Measurements from ENCODE around the gene ATAD1.
"Not testable (repeated sequence)": the region's sequence is repeated elsewhere in the genome, so short reads cannot be mapped to it uniquely, and the experiment has no call there.

The ATAD1 gene

DNA sequence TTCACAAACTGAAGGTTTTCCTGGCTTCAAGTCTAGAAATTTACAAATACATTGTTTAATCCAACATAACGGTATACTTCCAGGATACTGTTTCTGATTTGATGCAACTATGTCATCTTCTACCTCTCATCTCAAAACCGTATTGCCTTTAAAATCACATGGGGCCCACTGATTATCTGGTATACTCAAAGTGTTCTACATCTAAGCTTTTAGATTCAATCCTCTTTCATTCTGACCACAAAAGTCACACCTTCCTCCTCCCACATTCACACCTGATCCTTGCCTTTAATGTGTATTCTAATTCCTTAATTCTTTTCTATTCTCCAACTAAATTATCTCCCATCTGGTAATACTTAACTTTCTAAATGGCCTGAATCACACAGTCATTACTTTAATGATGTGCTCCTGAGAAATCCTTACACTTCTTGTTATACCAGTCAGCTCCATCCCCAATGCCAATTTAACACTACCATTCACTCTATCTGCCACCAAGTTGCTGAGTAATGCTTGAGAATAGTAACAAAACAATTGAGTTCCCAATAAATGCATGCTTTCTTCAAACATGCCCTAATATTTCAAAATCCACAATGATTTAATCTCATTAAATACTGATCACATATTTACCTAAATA is 13.0 kb downstream of the ATAD1 start:
- ATAC-seq (ENCODE audit: low read depth) (no peak), DNase-seq (ENCODE audit: low spot score) (no peak)
- Histone ChIP-seq H3K36me3 (ENCODE audit: low read depth) (peaks cover 85% of the 10 kb centered on the region), H3K27ac (ENCODE audit: poor library complexity, severe bottlenecking) (no peak overlapping the region), H3K9me3 (ENCODE audit: severe bottlenecking) (peaks cover 10% of the 10 kb centered on the region), H3K4me3 (ENCODE audit: severe bottlenecking) (no peak overlapping the region), H3K27me3 (ENCODE audit: insufficient read depth, poor library complexity, severe bottlenecking) (no peaks in the 10 kb centered on the region), H3K4me1 (ENCODE audit: insufficient read depth, poor library complexity, severe bottlenecking) (no peaks in the 10 kb centered on the region)
- TF ChIP-seq, protein P1, sequence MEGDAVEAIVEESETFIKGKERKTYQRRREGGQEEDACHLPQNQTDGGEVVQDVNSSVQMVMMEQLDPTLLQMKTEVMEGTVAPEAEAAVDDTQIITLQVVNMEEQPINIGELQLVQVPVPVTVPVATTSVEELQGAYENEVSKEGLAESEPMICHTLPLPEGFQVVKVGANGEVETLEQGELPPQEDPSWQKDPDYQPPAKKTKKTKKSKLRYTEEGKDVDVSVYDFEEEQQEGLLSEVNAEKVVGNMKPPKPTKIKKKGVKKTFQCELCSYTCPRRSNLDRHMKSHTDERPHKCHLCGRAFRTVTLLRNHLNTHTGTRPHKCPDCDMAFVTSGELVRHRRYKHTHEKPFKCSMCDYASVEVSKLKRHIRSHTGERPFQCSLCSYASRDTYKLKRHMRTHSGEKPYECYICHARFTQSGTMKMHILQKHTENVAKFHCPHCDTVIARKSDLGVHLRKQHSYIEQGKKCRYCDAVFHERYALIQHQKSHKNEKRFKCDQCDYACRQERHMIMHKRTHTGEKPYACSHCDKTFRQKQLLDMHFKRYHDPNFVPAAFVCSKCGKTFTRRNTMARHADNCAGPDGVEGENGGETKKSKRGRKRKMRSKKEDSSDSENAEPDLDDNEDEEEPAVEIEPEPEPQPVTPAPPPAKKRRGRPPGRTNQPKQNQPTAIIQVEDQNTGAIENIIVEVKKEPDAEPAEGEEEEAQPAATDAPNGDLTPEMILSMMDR (IDR thresholded peaks at IDR 0.05; ENCODE audit: poor library complexity, severe bottlenecking): no peak

DNA sequence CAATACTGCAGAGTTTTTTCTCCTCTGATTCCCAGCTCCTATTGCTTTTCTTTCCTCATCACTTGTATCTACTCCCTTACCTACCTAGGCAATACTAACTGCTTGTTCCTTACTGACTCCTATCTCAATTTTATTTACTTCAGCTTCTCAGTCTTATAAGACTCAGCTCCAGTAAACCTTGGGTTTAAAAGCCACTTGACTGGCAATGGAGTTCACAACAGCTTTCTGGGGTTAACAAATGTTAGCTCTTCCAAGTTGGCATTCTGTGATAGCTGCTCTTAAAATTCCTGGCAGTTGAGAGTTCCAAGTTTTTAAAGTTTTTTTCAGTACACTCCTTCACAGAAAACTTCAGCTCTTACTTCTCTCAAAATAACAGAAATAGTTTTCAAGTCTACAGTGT is 14.2 kb downstream of the ATAD1 start:
- DNase-seq (ENCODE audit: low spot score) (no peak), ATAC-seq (ENCODE audit: low read depth) (no peak)
- no peaks in the 10 kb centered on the region for H3K4me1 ChIP-seq (ENCODE audit: insufficient read depth, poor library complexity, severe bottlenecking)
- no peak overlapping the region for H3K27ac ChIP-seq (ENCODE audit: poor library complexity, severe bottlenecking)
- H3K4me3 ChIP-seq (ENCODE audit: severe bottlenecking): no peak overlapping the region
- no peaks in the 10 kb centered on the region for H3K27me3 ChIP-seq (ENCODE audit: insufficient read depth, poor library complexity, severe bottlenecking)
- H3K9me3 ChIP-seq (ENCODE audit: severe bottlenecking): peaks cover 10% of the 10 kb centered on the region
- H3K36me3 ChIP-seq (ENCODE audit: low read depth): peaks cover 86% of the 10 kb centered on the region
- TF ChIP-seq, protein P1 (IDR thresholded peaks at IDR 0.05; ENCODE audit: poor library complexity, severe bottlenecking): no peak

DNA sequence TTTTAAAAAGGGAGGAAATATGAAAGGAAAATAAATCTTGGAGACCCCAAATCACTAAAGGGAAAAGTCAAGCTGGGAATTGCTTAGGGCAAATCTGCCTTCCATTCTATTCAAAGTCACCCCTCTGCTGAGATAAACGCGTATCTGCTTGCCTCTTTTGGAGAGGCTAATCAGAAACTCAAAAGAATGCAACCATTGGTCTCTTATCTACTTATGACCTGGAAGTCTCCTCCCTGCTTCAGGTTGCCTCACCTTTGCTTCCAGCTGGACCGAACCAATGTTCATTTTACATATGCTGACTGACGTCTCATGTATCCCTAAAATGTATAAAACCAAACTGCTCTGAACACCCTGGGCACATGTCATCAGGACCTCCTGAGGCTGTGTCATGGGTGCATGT is 14.7 kb downstream of the ATAD1 start:
- TF ChIP-seq, protein P1 (IDR thresholded peaks at IDR 0.05; ENCODE audit: poor library complexity, severe bottlenecking): no peak
- Histone ChIP-seq H3K9me3 (ENCODE audit: severe bottlenecking) (peaks cover 10% of the 10 kb centered on the region), H3K27ac (ENCODE audit: poor library complexity, severe bottlenecking) (no peak overlapping the region), H3K27me3 (ENCODE audit: insufficient read depth, poor library complexity, severe bottlenecking) (no peaks in the 10 kb centered on the region), H3K4me3 (ENCODE audit: severe bottlenecking) (no peak overlapping the region), H3K36me3 (ENCODE audit: low read depth) (peaks cover 85% of the 10 kb centered on the region), H3K4me1 (ENCODE audit: insufficient read depth, poor library complexity, severe bottlenecking) (no peaks in the 10 kb centered on the region)
- no peak for DNase-seq (ENCODE audit: low spot score)
- no peak for ATAC-seq (ENCODE audit: low read depth)

DNA sequence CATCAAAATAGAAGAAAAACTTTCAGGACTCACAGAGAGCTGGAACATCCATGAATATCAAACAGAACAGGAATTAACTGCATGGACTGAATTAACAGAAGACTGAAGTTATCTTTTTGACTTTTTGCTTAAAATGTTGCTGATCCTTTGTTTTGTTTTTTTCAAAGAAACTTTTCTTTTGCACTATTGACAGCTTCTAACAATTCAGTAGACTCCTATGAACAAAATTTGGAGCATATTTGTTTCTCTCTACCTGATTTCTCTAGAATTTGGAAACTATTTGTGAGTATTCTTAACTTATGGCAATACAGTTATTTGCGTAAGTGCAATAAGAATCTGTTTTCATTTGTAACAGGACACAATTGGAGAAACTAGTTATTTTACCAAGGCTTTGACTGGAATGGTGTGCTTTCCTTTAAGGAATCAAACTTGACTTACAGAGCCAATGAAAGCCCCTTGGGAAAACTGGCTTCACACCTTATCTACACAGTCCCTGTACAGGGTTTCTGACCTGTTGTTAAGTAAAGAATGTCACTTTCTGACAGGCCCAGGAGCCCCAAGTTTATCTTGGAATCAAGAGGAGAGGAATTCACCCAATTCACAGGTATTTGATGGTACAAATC is 16.1 kb downstream of the ATAD1 start:
- H3K4me1 ChIP-seq (ENCODE audit: insufficient read depth, poor library complexity, severe bottlenecking); ATAC-seq (ENCODE audit: low read depth); H3K4me3 ChIP-seq (ENCODE audit: severe bottlenecking); H3K27ac ChIP-seq (ENCODE audit: poor library complexity, severe bottlenecking); DNase-seq (ENCODE audit: low spot score); H3K27me3 ChIP-seq (ENCODE audit: insufficient read depth, poor library complexity, severe bottlenecking): not testable (repeated sequence)
- H3K9me3 ChIP-seq (ENCODE audit: severe bottlenecking): peaks cover 10% of the 10 kb centered on the region
- H3K36me3 ChIP-seq (ENCODE audit: low read depth): peaks cover 70% of the 10 kb centered on the region

DNA sequence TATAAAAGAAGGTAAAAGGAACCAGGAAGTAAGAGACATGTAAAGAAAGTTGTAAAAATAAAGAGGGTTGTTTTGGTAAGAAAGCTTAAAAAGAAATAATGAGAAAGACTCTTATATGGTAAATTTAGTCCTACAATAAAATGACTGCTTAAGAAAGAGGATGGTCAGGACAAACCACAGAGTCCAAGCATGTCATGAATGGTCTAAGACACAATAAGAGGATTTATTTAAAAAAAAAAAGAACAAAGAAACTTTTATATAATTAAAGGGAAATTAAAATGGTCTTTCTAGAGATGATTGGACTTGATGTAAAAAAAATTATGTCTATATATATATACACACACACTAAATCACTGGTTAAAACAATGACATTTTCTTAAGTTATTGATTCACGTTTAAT is 18.2 kb downstream of the ATAD1 start:
- Histone ChIP-seq H3K4me1 (ENCODE audit: insufficient read depth, poor library complexity, severe bottlenecking) (no peaks in the 10 kb centered on the region), H3K27me3 (ENCODE audit: insufficient read depth, poor library complexity, severe bottlenecking) (no peaks in the 10 kb centered on the region), H3K4me3 (ENCODE audit: severe bottlenecking) (no peak overlapping the region), H3K36me3 (ENCODE audit: low read depth) (peaks cover 63% of the 10 kb centered on the region), H3K27ac (ENCODE audit: poor library complexity, severe bottlenecking) (no peak overlapping the region), H3K9me3 (ENCODE audit: severe bottlenecking) (peaks cover 10% of the 10 kb centered on the region)
- TF ChIP-seq, protein P1 (IDR thresholded peaks at IDR 0.05; ENCODE audit: poor library complexity, severe bottlenecking): no peak
- DNase-seq (ENCODE audit: low spot score) (no peak), ATAC-seq (ENCODE audit: low read depth) (no peak)
